ENCODE measurements around the gene BSPRY.
"Not testable (repeated sequence)": the region's sequence is repeated elsewhere in the genome, so short reads cannot be mapped to it uniquely, and the experiment has no call there.

Gene BSPRY

DNA sequence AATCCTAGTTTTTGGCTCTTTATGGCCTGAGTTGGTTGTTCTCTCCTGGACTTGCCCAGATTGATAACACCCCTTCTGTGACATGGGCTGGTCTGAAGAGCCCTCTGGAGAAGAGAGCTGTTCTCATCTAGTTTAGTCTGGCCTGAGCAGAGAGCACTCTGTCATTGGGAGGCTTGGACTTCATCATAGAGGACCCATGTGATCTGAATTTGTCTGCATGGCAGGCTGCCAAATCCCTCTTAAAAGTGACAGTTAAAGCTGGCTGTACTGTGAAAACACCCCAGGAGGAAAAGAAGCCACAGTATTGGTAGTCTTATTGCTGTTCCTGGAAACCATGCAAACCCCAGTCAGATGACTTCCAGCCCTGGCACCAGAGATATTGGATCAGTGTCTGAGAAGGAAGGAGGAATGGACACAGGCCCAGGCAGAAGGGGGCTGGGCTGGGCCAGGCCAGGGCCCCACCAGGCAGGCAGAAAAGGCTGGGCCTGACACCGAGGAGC, 5.6 kb upstream of the BSPRY start:
- no peak for DNase-seq

DNA sequence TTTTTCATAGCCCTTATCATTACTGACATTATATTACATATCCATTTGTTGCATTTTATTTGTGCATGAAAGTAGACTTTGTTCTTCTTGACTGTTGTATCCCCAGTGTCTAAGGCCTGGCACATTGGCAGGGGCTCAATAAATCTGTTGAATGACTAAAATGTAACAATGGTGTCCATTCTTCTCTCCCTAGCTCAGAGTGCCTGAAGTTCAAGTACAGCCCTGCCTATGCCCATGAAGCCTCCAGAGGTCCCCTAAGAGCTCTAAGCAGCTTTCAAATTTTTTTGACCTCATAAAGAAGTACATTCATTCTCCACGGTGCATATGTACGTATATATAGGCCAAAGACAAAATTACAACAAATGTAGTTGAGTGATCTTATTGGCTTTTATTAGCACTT, 4.2 kb upstream of the BSPRY start:
- DNase-seq = no peak

DNA sequence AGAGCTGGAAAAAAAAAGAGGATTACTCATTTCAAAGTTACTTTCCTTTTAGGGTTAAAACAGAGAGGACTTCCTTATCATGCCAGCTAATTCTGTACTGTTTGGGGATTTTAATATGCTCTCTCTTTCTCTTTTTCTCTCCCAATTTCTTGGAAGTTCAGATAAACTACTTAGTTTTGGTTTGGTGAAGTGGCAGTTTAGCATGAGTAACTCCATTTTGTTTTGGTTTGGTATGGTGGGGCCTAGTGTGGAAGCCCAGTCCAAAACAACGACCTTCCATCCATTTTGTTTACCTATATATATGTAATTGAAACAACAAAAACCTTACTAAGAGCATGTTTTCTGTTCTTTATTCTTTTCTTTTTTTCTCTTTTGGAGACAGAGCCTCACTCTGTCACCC, 3.7 kb upstream of the BSPRY start:
- DNase-seq = no peak

DNA sequence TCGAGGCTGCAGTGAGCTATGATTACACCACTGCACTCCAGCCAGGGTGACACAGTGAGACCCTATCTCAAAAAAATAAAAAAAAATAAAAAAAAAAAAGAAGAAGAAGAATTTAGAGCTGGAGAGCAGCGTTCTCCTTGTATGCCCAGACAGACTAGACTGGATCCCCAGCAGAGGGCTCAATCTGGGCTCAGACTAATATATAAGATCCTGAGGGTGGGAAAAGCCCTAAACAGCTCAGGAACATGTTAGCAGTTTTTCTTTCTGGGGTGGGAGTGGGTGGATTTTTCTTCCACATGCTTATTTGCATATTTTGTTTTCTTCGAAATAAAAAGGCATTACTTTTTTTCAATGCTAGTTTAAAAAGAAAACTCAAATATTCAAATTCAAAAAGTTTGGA, 904 bp upstream of the BSPRY start:
- DNase-seq = no peak

DNA sequence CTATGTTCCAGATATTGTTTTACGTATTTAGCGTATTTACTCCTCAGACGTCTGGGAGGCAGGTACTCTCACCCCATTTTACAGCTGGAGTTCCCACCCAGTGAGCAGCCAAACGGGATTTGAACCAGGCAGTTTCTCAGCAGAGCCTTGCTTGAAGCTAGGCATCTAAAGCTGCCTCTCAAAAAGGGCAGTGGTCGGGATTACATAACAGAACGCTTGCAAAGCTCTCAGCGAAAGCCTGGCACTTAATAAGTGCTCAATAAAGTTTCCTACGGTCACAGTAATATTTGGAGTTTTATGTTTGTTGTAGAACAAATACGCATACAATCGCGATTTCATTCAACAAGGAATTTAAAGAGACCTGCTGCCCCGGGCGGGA, 286 bp upstream of the BSPRY start:
- no peak for DNase-seq

DNA sequence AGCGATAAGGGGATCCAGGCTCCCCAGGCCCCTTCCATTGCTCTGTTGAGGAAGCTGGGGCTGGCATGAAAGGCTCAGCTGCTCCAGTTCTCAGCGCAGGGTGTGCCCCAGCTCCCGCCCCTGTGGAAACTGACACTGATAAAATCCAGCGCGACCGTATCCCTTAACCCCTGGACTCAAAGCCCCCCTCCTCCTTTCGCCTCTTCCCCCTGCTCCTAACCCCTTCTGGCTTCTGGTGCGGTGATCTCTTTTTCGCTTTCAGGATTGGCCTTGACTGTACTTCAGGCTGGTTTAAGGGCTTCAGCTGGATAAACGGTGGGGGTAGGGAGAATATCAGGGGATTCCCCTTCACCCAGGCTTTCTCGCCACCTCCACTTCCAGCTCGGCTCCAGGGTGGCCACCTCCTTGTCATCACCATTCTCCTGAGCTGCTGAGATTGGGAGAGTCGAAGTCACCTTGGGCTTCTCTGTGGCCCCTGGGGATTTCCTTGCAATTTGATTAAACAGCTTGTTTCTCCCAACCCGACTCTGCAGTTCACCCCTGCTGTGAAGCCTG, 843 bp downstream of the BSPRY start:
- peak; percentile 42 for DNase-seq

DNA sequence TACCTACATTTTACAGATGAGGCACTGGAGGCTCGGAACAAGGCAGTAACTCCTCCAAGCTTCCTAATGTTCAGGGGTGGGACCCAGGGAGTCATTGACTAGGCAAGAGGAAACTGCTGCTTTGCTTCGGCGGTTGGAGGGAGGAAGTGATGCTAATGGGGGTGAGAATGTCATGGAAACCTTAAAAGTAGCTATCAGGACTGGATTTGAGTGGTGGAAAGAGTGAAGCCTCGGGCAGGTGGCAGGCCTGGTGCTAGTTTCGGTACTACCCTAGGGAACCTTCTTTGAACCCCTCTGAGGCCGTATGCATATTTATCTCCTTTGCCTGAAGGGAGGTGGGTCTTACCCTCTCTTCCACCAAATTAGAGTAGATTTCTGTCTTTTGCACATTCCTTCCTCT, 1.6 kb downstream of the BSPRY start:
- peak; percentile 70 for DNase-seq

DNA sequence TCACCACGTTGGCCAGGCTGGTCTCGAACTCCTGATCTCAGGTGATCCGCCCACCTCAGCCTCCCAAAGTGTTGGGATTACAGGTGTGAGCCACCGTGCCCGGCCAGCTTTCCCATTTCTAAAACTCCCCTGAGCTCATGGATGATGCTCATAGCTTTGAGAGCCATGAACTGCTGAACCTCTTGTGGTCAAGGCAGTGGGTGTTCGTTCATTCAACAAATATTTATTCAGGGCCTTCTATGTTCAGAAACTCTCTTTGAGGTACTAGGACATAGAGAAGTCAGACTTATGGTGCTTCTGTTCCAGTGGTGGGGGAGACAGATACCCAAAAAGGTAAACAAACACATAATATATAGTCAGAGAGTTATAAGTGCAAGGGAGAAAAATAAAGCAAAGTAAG, 2.7 kb downstream of the BSPRY start:
- no peak for DNase-seq

DNA sequence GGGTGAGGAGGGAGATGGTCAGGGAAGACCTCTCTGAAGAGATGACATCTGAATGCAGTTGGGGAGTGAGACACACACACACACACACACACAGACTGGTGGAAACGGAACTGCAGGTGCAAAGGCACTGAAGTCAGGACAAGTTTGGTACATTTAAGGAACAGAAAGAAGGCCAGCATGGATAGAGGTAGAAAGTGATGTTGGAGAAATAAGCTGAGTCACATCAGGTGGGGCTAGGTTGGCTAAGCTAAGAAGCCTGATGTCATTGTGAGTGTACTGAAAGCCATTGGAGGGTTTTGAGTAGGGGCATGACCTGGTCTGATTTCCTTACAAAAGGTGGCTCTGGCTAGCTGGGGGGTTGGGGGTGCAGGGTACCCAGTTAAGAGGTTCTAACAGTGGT, 3.1 kb downstream of the BSPRY start:
- no peak for DNase-seq

DNA sequence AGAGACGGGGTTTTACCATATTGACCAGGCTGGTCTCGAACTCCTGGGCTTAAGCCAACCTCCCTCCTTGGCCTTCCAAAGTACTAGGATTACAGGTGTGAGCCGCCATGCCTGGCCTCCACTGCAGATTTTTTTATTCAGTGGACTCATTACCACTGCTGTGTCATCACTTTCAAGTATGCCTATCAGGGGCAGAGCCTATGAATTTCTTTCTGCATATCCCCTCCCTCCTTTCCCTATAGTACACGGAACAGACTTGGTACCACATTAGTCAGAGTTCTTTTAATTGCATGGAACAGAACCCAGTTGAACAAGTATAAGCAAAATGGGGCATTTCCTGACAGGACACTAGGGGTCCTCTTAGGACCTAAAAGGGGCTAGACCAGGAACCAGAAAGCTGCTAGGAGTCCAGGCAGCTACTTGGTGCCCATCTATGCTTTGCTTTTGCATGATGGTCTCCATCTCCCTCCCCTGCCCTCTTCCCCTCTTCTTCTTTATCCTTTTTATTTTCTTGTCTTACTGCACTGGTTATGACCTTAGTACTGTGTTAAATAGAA, 5.8 kb downstream of the BSPRY start:
- DNase-seq = no peak

DNA sequence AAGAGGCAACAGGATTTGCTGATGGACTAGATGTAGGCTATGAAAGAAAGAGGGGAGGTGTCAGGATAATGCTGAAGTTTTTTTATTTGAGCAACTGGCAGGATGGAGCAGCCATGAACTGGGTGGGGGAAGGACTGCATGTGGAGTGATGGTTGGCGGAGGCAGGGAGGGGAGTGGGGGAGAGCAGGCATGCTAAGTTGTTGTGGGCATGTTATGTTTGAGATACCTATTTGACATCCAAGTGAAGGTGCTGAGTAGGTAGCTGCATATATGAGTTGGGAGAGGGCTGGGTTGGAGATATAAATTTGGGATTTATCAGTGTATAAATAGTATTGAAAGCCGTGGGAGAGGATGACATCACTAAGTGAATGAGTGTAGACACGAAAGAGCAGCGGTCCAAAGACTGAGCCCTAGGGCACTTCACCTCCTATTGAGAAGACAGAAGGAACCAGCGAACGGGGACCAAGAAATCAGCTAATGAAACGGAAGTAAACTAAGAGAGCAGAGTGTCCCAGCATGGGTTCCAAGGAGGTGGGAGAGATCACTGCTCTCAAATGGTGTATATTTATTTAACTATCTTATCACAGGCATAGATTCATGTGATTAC, 7.4 kb downstream of the BSPRY start:
- no peak for DNase-seq

DNA sequence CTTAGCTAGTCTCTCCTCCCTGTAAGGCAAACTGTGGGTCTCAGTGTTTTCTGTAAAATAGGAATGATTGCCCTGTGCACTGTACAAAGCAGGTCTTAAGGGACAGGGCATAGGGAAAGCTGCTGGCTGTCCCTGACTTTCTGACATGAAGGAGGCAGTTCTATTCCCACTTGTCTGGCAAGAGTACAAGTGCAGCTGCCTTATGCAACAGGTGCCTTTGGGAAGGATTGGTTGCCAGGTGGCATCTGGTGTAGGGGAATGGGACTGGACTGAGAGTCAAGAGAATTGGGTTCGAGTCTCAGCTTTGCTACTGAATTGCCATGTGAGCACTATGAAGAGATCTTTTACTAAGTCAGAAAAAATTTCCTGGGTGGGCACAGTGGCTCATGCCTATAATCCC, 10.0 kb downstream of the BSPRY start:
- DNase-seq = no peak

DNA sequence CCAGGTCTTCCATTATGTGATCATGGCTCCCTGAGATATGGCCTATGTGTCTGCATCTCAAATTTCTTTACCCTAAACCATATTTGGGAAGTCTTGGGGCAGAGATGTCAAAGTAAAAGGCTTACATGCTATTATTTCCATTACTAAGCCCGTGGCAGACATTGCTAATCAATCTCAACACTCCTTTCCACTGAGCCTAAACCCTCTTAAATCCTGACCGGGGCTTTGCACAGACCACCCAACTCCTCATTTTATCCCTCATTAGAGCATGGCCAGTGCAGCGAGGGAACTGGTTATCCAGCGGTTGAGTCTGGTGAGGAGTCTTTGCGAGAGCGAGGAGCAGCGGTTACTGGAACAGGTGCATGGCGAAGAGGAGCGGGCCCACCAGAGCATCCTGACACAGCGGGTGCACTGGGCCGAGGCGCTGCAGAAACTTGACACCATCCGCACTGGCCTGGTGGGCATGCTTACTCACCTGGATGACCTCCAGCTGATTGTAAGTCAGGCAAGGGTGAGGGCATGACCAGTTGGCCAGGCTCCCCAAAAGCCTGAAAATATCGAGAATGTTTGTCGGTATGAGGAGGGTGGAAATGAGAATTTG, 11.0 kb downstream of the BSPRY start:
- no peak for DNase-seq

DNA sequence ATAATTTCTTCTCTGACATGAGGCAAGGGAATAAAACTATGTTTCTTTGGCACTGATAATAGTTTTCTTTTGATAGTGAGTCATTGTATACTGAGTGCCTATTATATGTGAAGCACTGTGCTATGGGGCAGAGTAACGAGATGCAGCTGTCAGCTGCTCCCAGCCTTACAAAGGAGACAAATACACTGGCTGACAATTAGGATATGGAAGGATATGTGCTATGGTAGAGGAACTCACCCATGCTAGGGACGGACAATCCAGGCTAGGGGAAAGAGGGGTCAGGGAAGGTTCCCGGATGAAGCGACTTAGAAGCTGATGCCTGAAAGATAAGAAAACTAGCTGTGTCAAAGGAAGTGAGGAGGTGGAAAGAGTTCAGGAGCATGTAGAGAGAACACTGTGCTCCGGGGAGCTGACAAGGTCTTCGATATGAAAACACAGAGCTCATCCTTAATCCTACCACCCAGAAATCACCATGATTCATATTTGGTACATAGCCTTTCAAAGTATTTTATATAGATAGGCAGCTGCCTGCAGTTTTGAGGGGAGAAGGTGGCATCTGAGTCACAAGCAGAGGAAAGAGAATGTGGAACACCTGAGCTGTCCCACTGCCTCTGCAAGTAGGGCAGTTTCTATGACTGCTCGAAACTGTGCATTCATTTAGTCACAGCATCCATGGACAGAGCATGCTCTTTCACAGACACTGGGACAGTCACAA, 12.1 kb downstream of the BSPRY start:
- peak; percentile 59 for DNase-seq

DNA sequence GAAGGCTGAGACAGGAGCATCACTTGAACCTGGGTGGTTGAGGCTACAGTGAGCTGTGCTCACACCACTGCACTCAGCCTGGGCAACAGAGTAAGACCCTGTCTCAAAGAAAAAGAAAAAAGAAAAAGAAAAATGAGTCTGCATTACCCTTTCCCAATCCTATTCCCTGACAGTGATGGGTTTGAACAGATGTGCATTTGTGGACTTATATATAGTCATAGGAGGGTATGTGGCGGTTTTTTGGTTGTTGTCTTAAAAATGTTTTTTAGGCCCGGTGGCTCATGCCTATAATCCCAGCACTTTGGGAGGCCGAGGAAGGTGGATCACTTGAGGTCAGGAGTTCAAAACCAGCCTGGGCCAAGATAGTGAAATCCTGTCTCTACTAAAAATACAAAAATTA, 14.0 kb downstream of the BSPRY start:
- DNase-seq = no peak

DNA sequence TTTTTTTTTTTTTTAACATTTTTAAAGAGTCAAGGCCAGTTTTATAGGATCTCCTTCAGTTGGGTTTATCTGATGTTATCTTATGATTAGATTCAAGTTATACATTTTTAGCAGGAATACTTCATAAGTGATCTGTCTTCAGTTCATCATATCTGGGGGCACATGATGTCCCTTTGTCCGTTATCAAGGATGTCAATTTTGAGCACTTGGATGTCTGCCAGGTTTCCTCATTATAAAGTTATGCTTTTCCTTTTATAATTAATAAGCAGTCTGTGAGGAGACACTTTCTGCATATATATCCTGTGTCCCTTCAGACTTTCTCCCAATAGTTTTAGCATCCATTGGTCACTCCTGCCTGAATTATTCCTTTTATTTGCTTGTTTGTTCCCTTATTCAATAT, 15.6 kb downstream of the BSPRY start:
- no peak for DNase-seq

DNA sequence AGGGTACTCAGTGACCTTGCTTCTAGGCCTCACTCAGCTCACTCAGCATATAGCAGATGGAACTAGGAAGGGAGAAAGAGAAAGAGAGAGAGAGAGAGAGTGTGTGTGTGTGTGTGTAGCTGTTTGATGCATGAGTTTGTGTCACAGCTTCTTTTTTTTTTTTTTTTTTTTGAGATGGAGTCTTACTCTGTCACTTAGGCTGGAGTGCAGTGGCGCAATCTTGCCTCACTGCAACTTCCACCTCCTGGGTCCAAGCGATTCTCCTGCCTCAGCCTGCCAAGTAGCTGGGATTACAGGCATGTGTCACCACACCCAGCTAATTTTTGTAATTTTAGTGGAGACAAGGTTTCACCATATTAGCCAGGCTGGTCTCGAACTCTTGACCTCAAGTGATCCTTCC, 16.3 kb downstream of the BSPRY start:
- not testable (repeated sequence) for DNase-seq

DNA sequence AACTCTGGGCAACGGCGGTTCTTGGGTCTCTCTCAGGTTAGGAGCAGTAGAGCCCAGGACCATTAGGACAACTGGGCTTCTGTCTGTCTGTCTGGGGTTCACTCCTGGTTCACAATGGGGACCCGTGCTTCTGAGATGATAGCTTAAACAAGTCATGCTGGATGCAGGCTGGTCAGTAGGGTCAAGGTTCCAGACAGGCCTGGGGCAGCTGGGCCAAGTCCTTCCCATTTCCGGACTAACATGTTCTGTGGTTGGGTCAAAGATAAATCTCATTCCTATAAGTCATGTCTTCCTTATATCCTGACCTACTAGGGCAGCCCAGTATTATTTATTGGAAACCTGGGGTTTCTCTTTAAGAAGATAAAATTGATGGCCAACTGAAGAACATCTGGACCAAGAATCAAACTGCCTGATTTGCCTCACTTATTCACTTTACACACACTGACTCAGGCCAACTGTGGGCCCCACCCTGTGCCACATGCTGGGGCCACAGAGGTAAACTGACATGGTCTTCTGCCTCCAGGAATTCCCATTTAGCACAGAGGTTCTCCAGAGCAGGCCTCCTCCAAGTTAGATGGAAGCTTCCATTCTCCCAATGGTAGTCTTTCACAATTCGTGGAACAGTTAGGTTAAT, 19.1 kb downstream of the BSPRY start:
- no peak for DNase-seq

DNA sequence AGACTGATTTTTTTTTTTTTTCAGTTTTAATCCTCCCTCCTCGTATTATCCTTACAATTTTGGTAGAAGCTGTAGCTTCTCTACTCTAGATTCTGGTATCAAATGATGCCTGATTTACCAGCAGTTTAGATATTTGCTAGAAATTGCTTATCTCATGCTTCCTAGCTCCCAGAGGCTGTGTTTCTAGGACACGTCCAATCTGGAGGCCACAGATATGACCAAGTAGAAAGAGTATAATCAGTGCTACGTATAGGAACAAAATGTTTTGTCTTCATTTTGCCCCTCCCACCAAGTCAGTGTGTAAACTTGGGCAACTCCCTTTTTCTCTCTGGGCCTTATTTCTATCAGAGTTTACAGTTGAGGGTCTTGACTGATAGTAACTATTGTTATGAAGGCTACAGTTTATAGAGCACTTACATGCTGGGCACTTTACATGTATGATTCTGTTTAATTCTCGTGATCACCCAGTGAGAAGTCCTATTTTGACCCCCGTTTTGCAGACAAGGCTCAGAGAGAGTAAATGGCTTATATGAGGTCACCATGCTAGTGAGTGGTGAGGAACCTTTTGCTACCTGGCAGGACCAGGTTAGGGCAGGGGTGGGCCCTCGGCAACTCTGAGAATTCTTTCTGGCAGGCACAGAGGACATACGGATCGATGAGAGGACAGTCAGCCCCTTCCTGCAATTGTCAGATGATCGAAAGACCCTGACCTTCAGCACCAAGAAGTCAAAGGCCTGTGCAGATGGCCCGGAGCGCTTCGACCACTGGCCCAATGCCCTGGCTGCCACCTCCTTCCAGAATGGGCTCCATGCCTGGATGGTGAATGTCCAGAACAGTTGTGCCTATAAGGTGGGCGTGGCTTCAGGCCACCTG, 19.9 kb downstream of the BSPRY start:
- no peak for DNase-seq

DNA sequence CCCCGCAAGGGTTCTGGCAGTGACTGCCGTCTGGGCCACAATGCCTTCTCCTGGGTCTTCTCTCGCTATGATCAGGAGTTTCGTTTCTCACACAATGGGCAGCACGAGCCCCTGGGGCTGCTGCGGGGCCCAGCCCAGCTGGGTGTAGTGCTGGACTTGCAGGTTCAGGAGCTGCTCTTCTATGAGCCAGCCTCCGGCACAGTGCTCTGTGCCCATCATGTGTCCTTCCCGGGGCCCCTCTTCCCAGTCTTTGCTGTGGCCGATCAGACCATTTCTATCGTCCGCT, 20.5 kb downstream of the BSPRY start:
- no peak for DNase-seq

DNA sequence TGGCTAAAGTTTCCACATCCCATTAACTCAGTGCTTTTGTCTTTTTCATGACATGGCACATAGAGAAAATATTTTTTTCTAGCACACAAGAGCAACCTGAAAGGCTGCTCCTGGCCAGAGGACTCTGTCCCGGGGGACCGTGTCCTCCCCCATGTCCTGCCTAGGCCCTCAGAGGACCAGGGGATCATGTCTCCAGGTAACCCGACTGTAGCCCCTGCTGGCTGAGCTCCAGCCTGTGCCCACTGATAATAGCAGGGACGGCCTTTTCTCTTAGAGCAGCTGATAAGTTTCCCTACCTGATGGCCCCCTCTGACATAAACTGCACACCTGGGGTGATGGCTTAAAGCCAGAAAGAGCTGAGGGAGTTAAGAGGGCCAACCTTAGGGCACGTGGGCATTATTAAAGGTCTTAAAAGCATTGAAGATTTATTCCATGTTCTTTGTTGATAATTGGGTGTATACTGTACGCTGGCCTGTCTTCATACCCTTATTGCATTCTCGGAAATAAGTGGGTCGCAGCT, 21.5 kb downstream of the BSPRY start:
- no peak for DNase-seq

DNA sequence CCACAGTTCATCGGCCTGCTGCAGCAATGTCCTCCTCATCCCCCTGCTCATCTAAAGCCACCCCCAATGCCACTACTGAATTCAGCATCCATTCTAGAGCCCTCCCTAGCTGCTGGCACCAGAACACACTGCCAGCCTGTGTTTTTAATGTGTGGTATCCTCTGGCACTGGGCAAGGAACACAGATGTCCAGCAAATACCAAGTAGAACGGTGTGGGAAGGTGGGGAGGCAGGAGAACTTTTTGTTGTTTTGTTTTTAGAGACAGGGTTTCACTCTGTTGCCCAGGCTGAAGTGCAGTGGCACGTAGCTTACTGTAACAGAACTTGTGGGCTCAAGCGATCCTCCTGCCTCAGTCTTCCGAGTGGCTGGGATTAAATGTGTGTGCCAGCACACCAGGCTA, 22.7 kb downstream of the BSPRY start:
- no peak for DNase-seq
